GM12874 (cell line): Measurements from ENCODE around the gene PXN.

Experiments used
- CTCF ChIP-seq: IDR thresholded peaks from 2 replicates; pipeline ENCODE4 v1.5.1; 2011; ENCODE audit warnings: low read depth, mild to moderate bottlenecking, control low read depth, low read length, moderate library complexity; ENCODE audit not compliant: insufficient read depth

PXN gene

GRCh38 chr12:120221576-120221900 is 44.0 kb downstream of the PXN start:
- TF ChIP-seq CTCF = no peak

GRCh38 chr12:120220838-120221575 is 44.5 kb downstream of the PXN start:
- TF ChIP-seq CTCF = no peak

- TF ChIP-seq CTCF = no peak
These were observed 46.6 kb downstream of the PXN start for GRCh38 chr12:120218680-120219606.

GRCh38 chr12:120216742-120217605 is 48.6 kb downstream of the PXN start:
- TF ChIP-seq CTCF = no peak

- no peak for TF ChIP-seq CTCF
These were observed 49.5 kb downstream of the PXN start for GRCh38 chr12:120215766-120216735.

GRCh38 chr12:120215357-120215735 is 50.2 kb downstream of the PXN start:
- TF ChIP-seq CTCF = no peak
